ENCODE data around the gene GNB1L. TPM values are rescaled to one million over a fixed set of nuclear protein-coding genes. Genes with fewer than 3 reads are reported as not detected.

Gene GNB1L
- polyA plus RNA-seq, 3 donors: 3.4 to 6.0 (median 4.8) TPM

DNA sequence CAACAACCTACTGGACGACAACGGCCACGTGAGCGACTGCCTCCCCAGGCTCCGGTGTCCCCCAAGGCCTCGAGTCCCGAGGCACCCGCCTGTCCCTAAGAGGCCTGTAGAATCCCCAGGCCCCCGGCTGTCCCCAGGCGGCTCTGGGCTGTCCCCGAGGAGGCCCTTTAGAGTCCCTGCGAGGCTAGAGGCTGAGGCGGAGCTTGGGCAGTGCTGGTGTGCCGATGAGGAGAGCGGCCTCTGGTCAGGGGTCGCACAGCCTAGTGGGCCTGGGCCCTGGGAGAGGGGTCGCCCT is 90.4 kb downstream of the GNB1L start:
- peaks cover 27% of the 10 kb centered on the region for H3K4me1 Mint-ChIP-seq
- peaks cover 6 to 41% of the 10 kb centered on the region in 2 donors for H3K9me3 ChIP-seq (replicated peaks in 1 of 2; ENCODE audit: control insufficient read depth in 1 of 2, insufficient read depth in 1 of 2, low read length in 2 of 2)
- WGBS (ENCODE audit: insufficient coverage): 84% methylated on average over 14 of the region's 17 CpGs
- no peaks in the 10 kb centered on the region for H3K79me2 ChIP-seq (ENCODE audit: insufficient read depth, low read length)
- no peak overlapping the region for H3K4me2 ChIP-seq (replicated peaks; ENCODE audit: extremely low read depth, low read length, poor library complexity, severe bottlenecking)
- H3K27me3 ChIP-seq (ENCODE audit: control insufficient read depth in 2 of 2, insufficient read depth in 2 of 2, low read length in 2 of 2): peaks cover 51 to 79% of the 10 kb centered on the region in 2 donors
- H2AFZ ChIP-seq (ENCODE audit: insufficient read depth, low read depth, low read length, poor library complexity, severe bottlenecking): no peak overlapping the region
- H3K9me3 Mint-ChIP-seq: peaks cover 0 to 33% (median 16%) of the 10 kb centered on the region in 7 donors
- no peak overlapping the region for H3K27ac ChIP-seq (ENCODE audit: low read depth in 1 of 2, low read length in 2 of 2)
- no peaks in the 10 kb centered on the region for H3K36me3 ChIP-seq (replicated peaks in 1 of 2; ENCODE audit: control insufficient read depth in 1 of 2, insufficient read depth in 2 of 2, low read length in 2 of 2)
- H4K20me1 ChIP-seq (ENCODE audit: insufficient read depth, low read length): no peaks in the 10 kb centered on the region
- peaks cover 7 to 15% of the 10 kb centered on the region in 2 donors for H3K36me3 Mint-ChIP-seq
- peak overlapping the region in 1 of 2 donors; percentile 85 for H3K4me3 Mint-ChIP-seq
- H3K27me3 Mint-ChIP-seq (ENCODE audit: low read depth in 3 of 3): peaks cover 73 to 89% (median 79%) of the 10 kb centered on the region in 3 donors
- DNase-seq: no peak
- no peak overlapping the region for H3K9ac ChIP-seq (ENCODE audit: insufficient read depth, low read length, poor library complexity, severe bottlenecking)
- TF ChIP-seq CTCF (IDR thresholded peaks at IDR 0.05): no peak
- intact Hi-C loops (cut with micrococcal nuclease): no loop called here
- no peak overlapping the region for H3K4me3 ChIP-seq (replicated peaks in 1 of 3; ENCODE audit: low read depth in 2 of 3, low read length in 3 of 3)
- H3K4me1 ChIP-seq (ENCODE audit: control insufficient read depth in 1 of 2, insufficient read depth in 2 of 2, low read length in 2 of 2): peaks cover 23 to 38% of the 10 kb centered on the region in 2 donors
- no peak overlapping the region for H3K27ac Mint-ChIP-seq

GRCh38 chr22:19763458-19764298 is 91.0 kb downstream of the GNB1L start:
- Histone ChIP-seq H3K4me3 (replicated peaks in 1 of 3; ENCODE audit: low read depth in 2 of 3, low read length in 3 of 3) (no peak overlapping the region), H3K4me1 (ENCODE audit: control insufficient read depth in 1 of 2, insufficient read depth in 2 of 2, low read length in 2 of 2) (peaks cover 23 to 40% of the 10 kb centered on the region in 2 donors), H3K27ac (ENCODE audit: low read depth in 1 of 2, low read length in 2 of 2) (no peak overlapping the region), H3K27me3 (ENCODE audit: control insufficient read depth in 2 of 2, insufficient read depth in 2 of 2, low read length in 2 of 2) (peaks cover 55 to 78% of the 10 kb centered on the region in 2 donors), H2AFZ (ENCODE audit: insufficient read depth, low read depth, low read length, poor library complexity, severe bottlenecking) (no peak overlapping the region), H3K9ac (ENCODE audit: insufficient read depth, low read length, poor library complexity, severe bottlenecking) (no peak overlapping the region), H3K36me3 (replicated peaks in 1 of 2; ENCODE audit: control insufficient read depth in 1 of 2, insufficient read depth in 2 of 2, low read length in 2 of 2) (no peaks in the 10 kb centered on the region), H3K4me2 (replicated peaks; ENCODE audit: extremely low read depth, low read length, poor library complexity, severe bottlenecking) (no peak overlapping the region), H3K9me3 (replicated peaks in 1 of 2; ENCODE audit: control insufficient read depth in 1 of 2, insufficient read depth in 1 of 2, low read length in 2 of 2) (peaks cover 6 to 46% of the 10 kb centered on the region in 2 donors), H4K20me1 (ENCODE audit: insufficient read depth, low read length) (no peaks in the 10 kb centered on the region), H3K79me2 (ENCODE audit: insufficient read depth, low read length) (no peaks in the 10 kb centered on the region)
- H3K9me3 Mint-ChIP-seq: peaks cover 0 to 33% (median 18%) of the 10 kb centered on the region in 7 donors
- TF ChIP-seq CTCF (IDR thresholded peaks at IDR 0.05): no peak
- intact Hi-C loops (cut with micrococcal nuclease): no loop called here
- H3K4me3 Mint-ChIP-seq: peak overlapping the region in 1 of 2 donors; percentile 85
- WGBS (ENCODE audit: insufficient coverage): 80% methylated on average over 29 of the region's 39 CpGs
- H3K27me3 Mint-ChIP-seq (ENCODE audit: low read depth in 3 of 3): peaks cover 73 to 89% (median 78%) of the 10 kb centered on the region in 3 donors
- no peak for DNase-seq
- H3K4me1 Mint-ChIP-seq: peaks cover 27% of the 10 kb centered on the region
- no peak overlapping the region for H3K27ac Mint-ChIP-seq
- H3K36me3 Mint-ChIP-seq: peaks cover 7 to 15% of the 10 kb centered on the region in 2 donors
